ENCODE results near the gene LRRC8B. TPM values are rescaled to one million over a fixed set of nuclear protein-coding genes. Genes with fewer than 3 reads are reported as not detected.

The LRRC8B gene
- total and polyA plus RNA-seq, 2 experiments from 2014 or later: 4.6 to 5.1 TPM

GRCh38 chr1:89609781-89610456 lies 85.3 kb downstream of the LRRC8B start:
- no peaks in the 10 kb centered on the region for H4K20me1 ChIP-seq (ENCODE audit: insufficient read depth, poor library complexity, severe bottlenecking)
- H3K79me2 ChIP-seq: no peaks in the 10 kb centered on the region
- no peaks in the 10 kb centered on the region for H3K9me3 ChIP-seq (ENCODE audit: low read depth)
- H3K4me1 ChIP-seq (ENCODE audit: insufficient read depth): no peaks in the 10 kb centered on the region
- H3K27ac ChIP-seq: no peak overlapping the region
- 88% methylated on average over 14 of the region's 14 CpGs for WGBS (ENCODE audit: low lambda C conversion rate, missing lambda C conversion rate)
- no peak overlapping the region for H2AFZ ChIP-seq
- H3K36me3 ChIP-seq (replicated peaks; ENCODE audit: insufficient read depth, low read depth): no peaks in the 10 kb centered on the region
- DNase-seq (ENCODE audit: low spot score): no peak
- no peaks in the 10 kb centered on the region for H3K9me2 ChIP-seq (replicated peaks; ENCODE audit: insufficient read depth)
- H3K4me3 ChIP-seq: no peak overlapping the region
- no peak overlapping the region for H3K4me2 ChIP-seq
- no peak for TF ChIP-seq EZH2 (IDR thresholded peaks at IDR 0.05; ENCODE audit: borderline replicate concordance)
- no peak for TF ChIP-seq EZH2phosphoT487 (IDR thresholded peaks at IDR 0.05; ENCODE audit: low read depth, severe bottlenecking, unreplicated experiment)
- TF ChIP-seq CTCF (IDR thresholded peaks at IDR 0.05; ENCODE audit: poor library complexity): no peak
- H3K27me3 ChIP-seq: no peaks in the 10 kb centered on the region

GRCh38 chr1:89610457-89611011 lies 85.9 kb downstream of the LRRC8B start:
- TF ChIP-seq EZH2 (IDR thresholded peaks at IDR 0.05; ENCODE audit: borderline replicate concordance): no peak
- no peak for TF ChIP-seq CTCF (IDR thresholded peaks at IDR 0.05; ENCODE audit: poor library complexity)
- TF ChIP-seq EZH2phosphoT487 (IDR thresholded peaks at IDR 0.05; ENCODE audit: low read depth, severe bottlenecking, unreplicated experiment): no peak
- Histone ChIP-seq H2AFZ (no peak overlapping the region), H3K27me3 (no peaks in the 10 kb centered on the region), H3K9me2 (replicated peaks; ENCODE audit: insufficient read depth) (no peaks in the 10 kb centered on the region), H3K79me2 (no peaks in the 10 kb centered on the region), H3K4me2 (no peak overlapping the region), H3K27ac (no peak overlapping the region), H3K4me3 (no peak overlapping the region), H3K4me1 (ENCODE audit: insufficient read depth) (no peaks in the 10 kb centered on the region), H4K20me1 (ENCODE audit: insufficient read depth, poor library complexity, severe bottlenecking) (no peaks in the 10 kb centered on the region), H3K36me3 (replicated peaks; ENCODE audit: insufficient read depth, low read depth) (no peaks in the 10 kb centered on the region), H3K9me3 (ENCODE audit: low read depth) (no peaks in the 10 kb centered on the region)
- 90% methylated on average over 14 of the region's 15 CpGs for WGBS (ENCODE audit: low lambda C conversion rate, missing lambda C conversion rate)
- DNase-seq (ENCODE audit: low spot score): no peak

- H3K4me1 ChIP-seq (ENCODE audit: insufficient read depth): no peaks in the 10 kb centered on the region
- no peak overlapping the region for H3K4me2 ChIP-seq
- H2AFZ ChIP-seq: no peak overlapping the region
- no peaks in the 10 kb centered on the region for H3K9me2 ChIP-seq (replicated peaks; ENCODE audit: insufficient read depth)
- no peak for DNase-seq (ENCODE audit: low spot score)
- no peaks in the 10 kb centered on the region for H3K79me2 ChIP-seq
- H3K4me3 ChIP-seq: no peak overlapping the region
- H4K20me1 ChIP-seq (ENCODE audit: insufficient read depth, poor library complexity, severe bottlenecking): no peaks in the 10 kb centered on the region
- H3K27ac ChIP-seq: no peak overlapping the region
- TF ChIP-seq CTCF (IDR thresholded peaks at IDR 0.05; ENCODE audit: poor library complexity): no peak
- no peaks in the 10 kb centered on the region for H3K9me3 ChIP-seq (ENCODE audit: low read depth)
- no peaks in the 10 kb centered on the region for H3K27me3 ChIP-seq
- H3K36me3 ChIP-seq (replicated peaks; ENCODE audit: insufficient read depth, low read depth): no peaks in the 10 kb centered on the region
- 90% methylated on average over 1 of the region's 1 CpG for WGBS (ENCODE audit: low lambda C conversion rate, missing lambda C conversion rate)
Measured at GRCh38 chr1:89611721-89612120, 87.1 kb downstream of the LRRC8B start.

Data from hepatocyte (in vitro differentiated cells).